Amniotic stem cell (primary cell): ENCODE results near the gene CCL28.
A peak's percentile ranks its signal among the peaks of the same experiment; 100 is the strongest.
"Not testable (repeated sequence)": the region's sequence is repeated elsewhere in the genome, so short reads cannot be mapped to it uniquely, and the experiment has no call there.

Experiments used
- DNase-seq: peaks from one replicate; lab custom pipeline; 2025; lab: John Stamatoyannopoulos, UW

CCL28 gene

DNA sequence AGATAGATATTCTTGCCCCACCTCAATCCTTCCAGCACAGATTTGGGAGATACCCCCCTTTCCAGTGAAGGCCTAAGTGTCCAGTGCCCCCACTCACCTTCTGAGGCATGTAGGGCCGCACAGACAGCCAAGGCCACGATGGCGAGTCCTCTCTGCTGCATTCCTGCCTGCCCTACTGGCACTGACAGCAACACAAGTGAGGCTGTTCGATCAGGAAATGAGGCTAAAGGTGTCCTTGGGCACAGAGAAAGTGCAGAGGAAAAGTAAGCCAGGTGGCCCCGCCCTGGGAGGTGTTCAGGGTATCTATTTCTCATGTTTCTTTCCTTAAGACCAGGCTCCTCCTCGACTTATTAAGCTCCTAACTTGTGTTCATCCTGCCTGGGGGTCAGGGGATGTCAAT, at the start of gene CCL28:
TSS of gene CCL28 (minus strand) at position 236 of the 400 bp plus-strand sequence. CDS start at position 161, 75 bp downstream.
- no peak for DNase-seq

DNA sequence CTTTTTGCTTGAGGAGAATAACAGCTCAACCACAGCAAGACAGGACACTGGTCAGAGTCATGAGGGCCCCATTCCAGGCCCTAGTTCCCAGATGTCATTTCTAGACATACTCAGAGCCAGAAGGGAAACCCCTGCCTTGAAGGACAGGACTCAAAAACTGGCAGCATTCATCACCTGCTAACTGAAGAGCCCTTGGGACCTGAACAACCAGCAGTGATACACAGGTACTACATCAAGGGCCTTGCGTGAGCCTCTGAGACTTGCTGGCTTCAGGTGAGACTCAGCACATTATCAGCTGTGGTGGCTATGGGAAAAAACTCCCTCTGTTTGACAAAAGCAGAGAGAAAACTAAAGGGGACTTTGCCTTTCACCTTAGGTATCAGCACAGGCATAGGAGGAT, 48.9 kb upstream of the CCL28 start:
- no peak for DNase-seq

DNA sequence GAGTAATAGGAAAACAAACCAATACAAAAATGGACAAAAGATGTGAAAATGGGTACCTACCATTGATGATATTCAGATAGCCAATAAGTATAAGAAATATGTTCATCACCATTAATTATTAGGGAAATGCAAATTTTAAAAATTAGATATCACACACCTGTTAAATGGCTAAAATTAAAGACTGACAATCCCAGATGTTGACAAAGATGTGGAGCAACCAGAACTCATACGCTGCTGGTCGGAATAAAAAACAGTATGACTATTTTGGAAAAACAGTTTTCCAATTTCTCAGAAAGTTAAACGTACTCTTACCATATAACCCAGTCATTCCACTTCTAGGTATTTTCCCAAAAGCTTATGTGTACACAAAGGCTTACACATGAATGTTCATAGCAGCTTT, 44.4 kb upstream of the CCL28 start:
- DNase-seq: no peak

- not testable (repeated sequence) for DNase-seq
Measured at GRCh38 chr5:43441575-43441974, 29.4 kb upstream of the CCL28 start.

DNA sequence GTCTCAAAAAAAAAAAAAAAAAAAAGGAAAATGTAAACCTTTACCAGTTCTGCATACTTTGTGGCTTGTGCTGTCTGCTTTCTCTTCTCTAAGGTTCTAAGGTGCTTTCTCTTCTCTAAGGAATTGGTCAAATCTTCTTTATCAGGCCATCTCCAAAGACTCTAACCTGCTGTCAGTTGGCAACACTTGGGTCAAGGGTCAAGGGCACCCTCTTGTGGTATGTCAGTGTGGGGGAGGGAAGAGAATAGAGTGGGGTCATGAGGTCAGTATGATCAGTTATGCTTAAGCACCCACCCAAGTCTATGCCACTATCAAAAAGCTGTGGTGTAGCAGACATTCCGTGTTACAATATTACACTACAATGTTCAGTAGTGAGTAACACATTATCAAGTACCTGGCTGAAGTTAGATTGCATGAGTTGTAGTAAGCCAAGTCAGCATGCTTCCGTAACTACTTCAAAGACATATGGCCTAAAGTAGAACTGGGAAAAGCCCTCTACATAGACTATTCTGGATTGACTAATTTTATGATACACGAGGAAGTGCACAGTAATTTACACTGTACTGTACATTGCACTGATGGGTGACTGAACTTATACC, 25.0 kb upstream of the CCL28 start:
- no peak for DNase-seq

DNA sequence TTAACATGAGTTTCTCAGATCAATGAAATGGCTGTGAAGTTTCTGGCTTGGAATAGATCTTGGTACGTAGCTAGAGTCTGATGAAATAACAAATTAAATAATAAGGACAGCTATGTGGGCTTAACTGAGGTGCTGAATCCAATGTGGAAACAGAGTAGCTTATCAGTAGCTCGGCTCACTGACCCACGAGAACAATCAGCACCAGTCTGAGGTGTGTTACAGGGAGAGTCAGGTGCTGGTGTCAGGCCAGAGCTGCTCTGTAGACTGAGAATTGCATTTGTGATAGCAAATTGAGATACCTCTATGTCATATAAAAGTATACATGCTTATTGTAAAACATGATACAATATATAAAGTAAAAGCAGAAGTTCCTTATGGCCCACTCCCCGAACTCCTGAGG, 21.2 kb upstream of the CCL28 start:
- DNase-seq: no peak

DNA sequence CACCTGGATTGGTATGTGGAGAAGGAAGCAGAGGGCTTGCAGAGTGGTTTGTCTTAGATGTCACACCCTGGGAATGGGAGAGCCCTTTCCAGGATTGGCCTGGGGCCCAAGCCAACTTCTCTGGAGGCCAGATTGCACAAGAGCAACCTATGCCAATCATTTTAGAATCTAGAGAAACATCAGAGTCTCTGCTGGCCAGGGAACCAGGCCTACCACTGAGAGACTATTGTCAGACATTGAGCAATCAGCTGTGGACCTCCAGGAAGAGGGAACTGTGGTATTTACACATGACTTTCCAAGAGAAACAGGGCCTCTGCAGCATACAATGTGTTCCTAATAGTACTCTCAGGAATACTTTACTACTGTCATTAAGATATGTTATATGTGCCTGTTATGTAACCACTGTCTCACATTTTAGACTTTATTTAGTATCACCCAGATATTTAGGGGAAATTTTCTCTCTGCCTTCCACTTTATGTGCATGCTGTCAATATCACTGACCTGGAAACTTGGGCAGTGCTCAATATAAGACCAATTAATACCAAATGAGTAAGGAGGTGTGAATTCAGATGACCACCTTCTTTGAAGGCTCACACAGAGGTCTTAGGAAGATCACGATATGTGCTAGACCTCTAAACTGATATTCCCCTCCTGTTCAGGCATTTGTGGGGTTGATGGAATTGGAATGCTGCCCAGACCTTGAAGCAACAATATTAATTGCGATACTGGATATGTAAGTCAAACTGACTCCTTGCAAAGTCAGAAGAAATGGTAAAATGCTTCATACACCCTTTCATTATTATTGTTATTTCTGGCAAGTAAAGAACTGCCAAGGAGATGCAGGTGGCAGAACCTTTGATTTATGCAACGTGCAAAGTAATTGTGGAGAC, 20.5 kb upstream of the CCL28 start:
- DNase-seq: no peak

GRCh38 chr5:43429706-43430105, 17.5 kb upstream of the CCL28 start:
- no peak for DNase-seq

DNA sequence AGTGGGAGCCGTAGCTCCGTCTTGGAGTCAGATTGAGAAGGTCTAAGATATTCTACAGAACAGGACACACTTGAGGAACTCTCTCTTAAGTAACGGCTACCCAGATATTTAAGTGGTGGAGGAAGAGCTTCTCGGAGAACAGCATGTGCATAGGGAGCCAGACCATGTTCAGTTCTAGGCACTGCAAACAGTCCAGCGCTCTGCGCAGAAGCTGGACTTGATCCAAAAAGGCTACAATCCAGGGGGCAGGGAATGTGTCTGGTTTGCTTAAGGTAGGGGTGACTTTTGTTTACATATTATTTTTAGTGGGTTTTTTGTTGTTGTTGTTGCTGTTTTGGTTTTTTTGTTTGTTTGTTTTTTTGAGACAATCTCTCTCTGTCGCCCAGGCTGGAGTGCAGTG, 16.8 kb upstream of the CCL28 start:
- no peak for DNase-seq

DNA sequence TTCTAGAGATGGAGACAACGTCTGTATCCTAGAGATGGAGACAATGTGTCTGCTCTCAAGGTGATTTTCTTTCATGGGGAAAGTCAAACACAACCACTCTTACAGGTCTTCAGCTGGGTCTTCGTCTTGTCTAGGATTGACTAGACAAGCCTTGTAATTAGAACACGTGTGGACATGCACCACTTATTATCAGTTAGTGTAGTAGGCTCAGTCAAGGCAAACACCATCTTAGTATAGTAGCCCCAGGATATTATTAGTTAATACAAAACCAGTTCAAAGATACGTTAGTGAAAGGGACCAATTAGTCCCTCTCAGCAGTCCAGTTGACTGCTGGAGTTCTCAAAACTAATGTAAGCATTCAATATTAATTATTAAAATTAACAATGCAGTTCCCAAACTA, 15.1 kb upstream of the CCL28 start:
- DNase-seq: no peak

DNA sequence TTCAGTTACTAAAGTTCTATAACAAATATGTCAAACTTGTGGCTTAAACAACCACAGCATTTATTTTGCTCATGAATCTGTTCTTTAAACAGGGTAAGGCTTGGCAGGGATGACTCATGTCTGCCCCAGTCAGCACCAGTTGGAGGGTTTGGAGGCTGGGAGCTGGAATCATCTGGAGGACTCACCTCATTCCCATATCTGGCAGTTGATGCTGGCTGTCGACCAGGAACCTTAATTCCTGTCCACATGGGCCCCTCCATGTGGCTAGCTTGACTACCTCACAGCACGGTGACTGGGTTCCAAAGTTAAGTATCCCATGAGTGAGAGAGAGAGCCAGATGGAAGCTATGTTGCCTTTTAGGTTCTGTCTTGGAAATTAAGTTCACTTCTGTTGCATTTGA, 13.8 kb upstream of the CCL28 start:
- peak; percentile 4 for DNase-seq

DNA sequence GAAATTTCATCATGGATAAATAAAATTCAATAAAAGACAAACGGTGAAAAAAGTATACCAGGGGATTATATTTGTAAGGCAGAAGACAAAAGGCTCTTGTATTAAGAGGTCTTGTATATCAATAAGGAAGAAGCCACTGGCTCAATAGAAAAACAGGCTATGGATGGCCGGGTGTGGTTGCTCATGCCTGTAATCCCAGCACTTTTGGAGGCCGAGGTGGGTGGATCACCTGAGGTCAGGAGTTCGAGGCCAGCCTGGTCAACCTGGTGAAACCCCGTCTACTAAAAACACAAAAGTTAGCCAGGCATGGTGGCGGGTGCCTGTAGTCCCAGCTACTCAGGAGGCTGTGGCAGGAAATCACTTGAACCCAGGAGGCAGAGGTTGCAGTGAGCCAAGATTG, 10.9 kb upstream of the CCL28 start:
- DNase-seq: not testable (repeated sequence)

DNA sequence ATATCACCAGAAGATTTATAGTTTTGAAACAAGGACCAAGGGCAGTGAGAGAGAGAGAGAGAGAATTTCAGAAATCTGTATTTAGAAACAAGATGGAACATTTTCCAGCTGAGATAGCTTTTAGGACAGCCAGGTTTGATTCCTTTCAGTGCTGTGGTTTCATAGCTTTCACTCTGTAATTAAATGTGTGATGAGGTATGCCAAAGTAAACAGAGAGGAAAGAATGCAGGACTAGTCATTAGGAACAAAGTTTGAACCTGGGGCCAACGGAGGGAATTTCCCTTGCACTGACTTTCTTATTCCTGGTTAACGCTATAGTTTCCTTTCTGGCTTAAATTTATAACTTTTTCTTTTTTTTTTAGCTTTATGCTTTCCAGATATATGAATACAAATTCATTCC, 10.0 kb upstream of the CCL28 start:
- DNase-seq: no peak

- DNase-seq: no peak
Measured at GRCh38 chr5:43421450-43422133, 9.4 kb upstream of the CCL28 start.

GRCh38 chr5:43420241-43420640, 8.1 kb upstream of the CCL28 start:
- no peak for DNase-seq

DNA sequence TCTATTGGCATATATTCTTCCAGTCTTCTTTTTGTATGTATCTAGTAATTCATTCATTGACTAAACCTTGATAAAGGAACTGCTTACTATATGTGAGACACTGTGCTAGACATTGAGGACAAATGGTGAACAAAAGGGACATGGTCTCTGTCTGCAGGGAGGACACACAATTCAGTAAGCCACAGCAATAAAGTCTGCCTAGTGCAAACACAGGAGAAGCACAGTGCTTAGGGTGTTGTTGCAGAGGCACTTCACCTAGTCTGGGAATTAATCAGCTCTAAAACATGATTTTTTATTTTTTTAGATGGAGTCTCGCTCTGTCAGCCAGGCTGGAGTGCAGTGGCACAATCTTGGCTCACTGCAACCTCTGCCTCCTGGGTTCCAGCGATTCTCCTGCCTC, 6.4 kb upstream of the CCL28 start:
- no peak for DNase-seq

DNA sequence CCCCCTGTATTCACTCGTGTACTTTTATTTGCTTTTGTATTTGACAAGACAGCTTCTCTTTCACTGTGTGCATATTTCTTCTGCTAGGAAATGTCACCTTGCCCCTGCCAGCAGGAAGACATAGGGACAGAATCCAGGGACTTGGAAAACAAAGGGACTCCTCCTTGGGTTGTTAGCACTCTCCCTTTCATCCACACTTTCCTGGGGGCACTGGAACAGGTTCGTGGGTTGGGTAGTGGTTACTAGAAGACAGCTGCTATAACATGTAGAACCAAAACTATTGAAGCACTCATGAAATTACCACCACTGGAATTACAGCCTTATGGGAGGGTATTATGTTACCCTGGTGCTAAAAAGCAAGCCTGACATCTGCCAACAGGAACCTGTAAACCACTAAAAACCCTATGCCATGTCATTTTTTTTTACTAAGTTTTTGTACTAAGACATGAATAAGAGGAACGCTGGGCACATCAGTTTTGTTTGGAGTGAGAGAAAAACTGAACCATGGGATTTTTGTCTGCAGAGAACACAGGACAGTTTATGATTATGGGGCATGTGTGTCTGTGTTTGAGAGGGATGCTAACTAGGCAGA, 4.7 kb upstream of the CCL28 start:
- no peak for DNase-seq

DNA sequence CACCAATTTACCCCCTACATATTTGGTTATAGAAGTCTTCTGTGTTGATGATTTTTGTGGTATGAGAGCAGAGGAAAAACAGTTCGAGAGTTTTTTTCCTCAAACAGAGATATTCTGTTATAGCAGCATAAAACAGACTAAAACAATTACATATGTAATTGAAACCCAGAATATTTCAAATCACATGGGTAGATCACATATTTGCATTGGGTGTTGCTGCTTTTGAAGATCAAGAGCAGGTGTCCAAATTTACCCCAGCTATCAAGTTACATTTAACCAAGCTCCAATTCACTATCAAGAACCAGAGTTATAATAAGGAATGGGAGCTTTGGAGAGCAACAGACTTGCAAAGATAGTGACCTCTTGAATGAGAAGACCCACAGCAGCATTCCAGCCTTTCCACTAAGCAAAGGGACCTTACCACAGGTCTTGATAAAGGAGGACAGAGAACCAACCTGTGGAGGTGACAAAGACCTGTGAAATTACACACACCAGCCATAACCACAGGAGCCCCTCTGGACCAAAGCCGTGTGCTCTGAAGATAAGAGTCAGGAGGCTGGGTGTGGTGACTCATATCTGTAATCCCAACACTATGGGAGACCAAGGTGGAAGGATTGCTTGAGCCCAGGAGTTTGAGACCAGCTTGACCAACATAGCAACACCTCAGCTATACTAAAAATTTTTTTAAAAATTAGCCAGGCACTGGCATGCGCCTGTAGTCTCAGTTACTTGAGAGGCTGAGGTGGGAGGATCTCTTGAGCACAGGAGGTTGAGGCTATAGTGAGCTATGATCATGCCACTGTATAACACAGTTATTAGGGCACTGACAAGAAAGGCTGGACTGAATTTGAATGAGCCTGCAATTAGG, 4.0 kb upstream of the CCL28 start:
- no peak for DNase-seq

DNA sequence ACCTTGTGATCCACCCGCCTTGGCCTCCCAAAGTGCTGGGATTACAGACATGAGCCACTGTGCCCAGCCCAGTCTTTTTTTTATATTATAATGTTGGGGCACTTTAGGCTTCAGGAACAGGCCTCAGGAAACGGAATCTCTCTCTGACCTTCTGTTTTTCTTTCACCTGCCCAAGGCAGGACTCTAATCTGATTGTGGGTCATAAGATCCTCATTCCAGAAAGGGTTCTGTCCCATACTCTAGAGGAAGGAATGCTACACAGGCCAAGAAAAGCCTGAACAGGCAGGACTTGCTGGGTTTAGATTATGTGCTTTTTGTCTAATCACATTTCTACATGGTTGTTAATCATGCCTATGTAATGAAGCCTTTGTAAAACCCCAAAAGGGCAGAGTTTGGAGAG, 1.8 kb upstream of the CCL28 start:
- no peak for DNase-seq

GRCh38 chr5:43412644-43413043, 453 bp upstream of the CCL28 start:
- no peak for DNase-seq

GRCh38 chr5:43411495-43411894, 696 bp downstream of the CCL28 start:
- DNase-seq: no peak

- DNase-seq: no peak
Measured at GRCh38 chr5:43410414-43410813, 1.8 kb downstream of the CCL28 start.
